Astrocyte of the cerebellum (primary cell): Measurements from ENCODE around the gene GPR142.

Experiments used
- DNase-seq: peaks from one replicate; pipeline ENCODE4 v3.0.0-alpha.2; 2011; ENCODE audit warnings: low read depth
- H3K4me3 ChIP-seq: 2 replicates; pipeline ENCODE4 v1.5.1; 2011; ENCODE audit warnings: mild to moderate bottlenecking, low read depth, low read length, moderate library complexity
- CTCF ChIP-seq: IDR thresholded peaks from 2 replicates; pipeline ENCODE4 v1.5.1; 2012; ENCODE audit warnings: low read length, low read depth, moderate library complexity, mild to moderate bottlenecking; ENCODE audit errors: missing control alignments
- in situ Hi-C: cut with HindIII; loops from 2 replicates; pipeline ENCODE4 v1.10.0; 2017; ENCODE audit warnings: low sequenced_read_pairs

Gene GPR142

GRCh38 chr17:74372426-74372825, 5.1 kb downstream of the GPR142 start:
- in situ Hi-C loops, result no loop called here
- TF ChIP-seq CTCF, result no peak
- no peak overlapping the region for H3K4me3 ChIP-seq
- no peak for DNase-seq

GRCh38 chr17:74373838-74374606, 6.7 kb downstream of the GPR142 start:
- H3K4me3 ChIP-seq, result no peak overlapping the region
- no peak for TF ChIP-seq CTCF
- in situ Hi-C loops, result no loop called here
- DNase-seq, result no peak

- no peak for DNase-seq
- in situ Hi-C loops, result no loop called here
- no peak for TF ChIP-seq CTCF
- H3K4me3 ChIP-seq, result no peak overlapping the region
Observed at GRCh38 chr17:74374858-74375257, 7.6 kb downstream of the GPR142 start.

GRCh38 chr17:74379495-74380085, 12.3 kb downstream of the GPR142 start:
- H3K4me3 ChIP-seq, result no peak overlapping the region
- peak; percentile 38 for DNase-seq
- peak; percentile 82 for TF ChIP-seq CTCF
- in situ Hi-C loops, result no loop called here

GRCh38 chr17:74380086-74380958, 13.0 kb downstream of the GPR142 start:
- DNase-seq, result no peak
- in situ Hi-C loops, result no loop called here
- TF ChIP-seq CTCF, result no peak
- no peak overlapping the region for H3K4me3 ChIP-seq

- no peak for DNase-seq
- no peak for TF ChIP-seq CTCF
- in situ Hi-C loops, result no loop called here
- no peak overlapping the region for H3K4me3 ChIP-seq
Observed at GRCh38 chr17:74380959-74381808, 13.9 kb downstream of the GPR142 start.
